ENCODE data around the gene MAP10.

The MAP10 gene

GRCh38 chr1:232816324-232816723 is 11.1 kb downstream of the MAP10 start:
- no peak overlapping the region for H3K27ac ChIP-seq
- no peak for TF ChIP-seq CTCF (IDR thresholded peaks at IDR 0.05)
- DNase-seq (ENCODE audit: low spot score): no peak

GRCh38 chr1:232818040-232818439 is 12.8 kb downstream of the MAP10 start:
- Histone ChIP-seq H3K27ac (no peak overlapping the region), H3K4me3 (no peak overlapping the region)
- TF ChIP-seq CTCF (IDR thresholded peaks at IDR 0.05): no peak
- DNase-seq (ENCODE audit: low spot score): no peak

More at GRCh38 chr1:232816324-232816723, 11.1 kb downstream of the MAP10 start:
- H3K4me3 ChIP-seq: no peak overlapping the region

GRCh38 chr1:232820431-232820830 is 15.2 kb downstream of the MAP10 start:
- Histone ChIP-seq H3K4me3 (no peak overlapping the region), H3K27ac (no peak overlapping the region)
- TF ChIP-seq CTCF (IDR thresholded peaks at IDR 0.05): no peak
- DNase-seq (ENCODE audit: low spot score): no peak

- TF ChIP-seq CTCF (IDR thresholded peaks at IDR 0.05): no peak
- no peak for DNase-seq (ENCODE audit: low spot score)
- H3K4me3 ChIP-seq: no peak overlapping the region
- H3K27ac ChIP-seq: no peak overlapping the region
Observed at GRCh38 chr1:232822530-232822929, 17.3 kb downstream of the MAP10 start.

GRCh38 chr1:232826318-232826717 is 21.1 kb downstream of the MAP10 start:
- no peak overlapping the region for H3K27ac ChIP-seq
- no peak overlapping the region for H3K4me3 ChIP-seq
- no peak for TF ChIP-seq CTCF (IDR thresholded peaks at IDR 0.05)
- no peak for DNase-seq (ENCODE audit: low spot score)

- no peak for TF ChIP-seq CTCF (IDR thresholded peaks at IDR 0.05)
- Histone ChIP-seq H3K27ac (no peak overlapping the region), H3K4me3 (no peak overlapping the region)
- no peak for DNase-seq (ENCODE audit: low spot score)
Observed at GRCh38 chr1:232830661-232831060, 25.4 kb downstream of the MAP10 start.

GRCh38 chr1:232831895-232832294 is 26.7 kb downstream of the MAP10 start:
- Histone ChIP-seq H3K4me3 (no peak overlapping the region), H3K27ac (no peak overlapping the region)
- no peak for DNase-seq (ENCODE audit: low spot score)
- no peak for TF ChIP-seq CTCF (IDR thresholded peaks at IDR 0.05)

Measured in coronary artery (tissue), 2 donors.